GM12891 (cell line): ENCODE measurements around the gene ZNF273.

Source experiments
- PAX5 ChIP-seq: IDR thresholded peaks from 2 replicates; pipeline ENCODE4 v1.6.1; 2011; ENCODE audit warnings: low read length, moderate library complexity, mild to moderate bottlenecking; ENCODE audit not compliant: insufficient read depth, severe bottlenecking
- POLR2A ChIP-seq: IDR thresholded peaks from 2 replicates; pipeline ENCODE4 v1.6.1; 2011; ENCODE audit warnings: low read depth, low read length, control low read depth
- POLR2AphosphoS5 ChIP-seq: IDR thresholded peaks from 2 replicates; pipeline ENCODE4 v1.6.1; 2011; ENCODE audit warnings: low read depth, low read length, control low read depth
- POU2F2 ChIP-seq: IDR thresholded peaks from 2 replicates; pipeline ENCODE4 v1.6.1; 2011; ENCODE audit warnings: low read depth, mild to moderate bottlenecking, control low read depth, low read length, moderate library complexity
- SPI1 ChIP-seq: IDR thresholded peaks from 2 replicates; pipeline ENCODE4 v1.6.1; 2011; ENCODE audit warnings: low read depth, low read length, control low read depth
- TAF1 ChIP-seq: IDR thresholded peaks from 2 replicates; pipeline ENCODE4 v1.6.1; 2011; ENCODE audit warnings: low read depth, low read length, control low read depth

DNA sequence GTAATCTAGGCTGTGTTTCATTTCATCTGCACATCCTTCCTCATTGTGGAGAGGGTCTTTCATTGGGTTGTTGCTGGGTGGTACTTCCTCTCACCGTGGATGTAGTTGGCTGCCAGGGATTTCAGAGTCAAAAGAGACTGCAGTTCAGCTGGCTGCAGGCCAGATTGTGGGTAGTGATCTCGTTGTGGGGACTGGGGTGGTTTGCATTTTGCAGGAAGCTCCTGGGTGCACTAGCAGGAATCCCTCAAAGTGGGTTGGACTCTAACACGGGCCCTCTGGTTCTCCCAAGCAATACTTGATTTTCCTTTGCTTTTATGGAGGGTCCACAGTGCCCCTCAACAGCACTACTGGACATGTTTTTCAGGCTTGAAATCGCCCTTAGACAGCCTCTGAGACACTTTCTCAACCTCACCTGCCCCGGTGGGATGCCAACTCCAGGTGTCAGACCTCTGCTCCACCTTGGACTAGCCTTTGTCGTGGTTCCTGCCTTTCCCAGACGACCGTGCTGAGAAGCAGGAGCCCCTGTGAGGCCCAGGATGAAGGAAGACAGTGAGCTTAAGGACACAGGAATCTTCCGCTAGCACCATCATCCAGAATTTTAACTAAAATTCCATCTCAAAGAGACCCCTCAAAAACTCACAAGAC lies 23.9 kb upstream of the ZNF273 start:
- no peak for TF ChIP-seq POLR2AphosphoS5
- no peak for TF ChIP-seq TAF1
- no peak for TF ChIP-seq POLR2A
- no peak for TF ChIP-seq SPI1
- TF ChIP-seq PAX5, result no peak
- no peak for TF ChIP-seq POU2F2
